Renal cortical epithelial cell (primary cell): Measurements from ENCODE around the gene CFDP1. TPM values are rescaled to one million over a fixed set of nuclear protein-coding genes. Genes with fewer than 3 reads are reported as not detected.

ENCODE experiments used
- DNase-seq: peaks from one replicate; pipeline ENCODE4 v3.0.0-alpha.2; 2011; ENCODE audit warnings: low read depth
- total RNA-seq: library from RNA; depleted of rRNA; stranded (reverse); fragments of >200 nt; gene quantifications from 2 replicates; pipeline ENCODE4 v1.2.3, GENCODE V29; 2014

The CFDP1 gene
- total RNA-seq, 1 donor from 2014 or later: 96.2 TPM

GRCh38 chr16:75406943-75407342, 26.4 kb downstream of the CFDP1 start:
- no peak for DNase-seq

DNA sequence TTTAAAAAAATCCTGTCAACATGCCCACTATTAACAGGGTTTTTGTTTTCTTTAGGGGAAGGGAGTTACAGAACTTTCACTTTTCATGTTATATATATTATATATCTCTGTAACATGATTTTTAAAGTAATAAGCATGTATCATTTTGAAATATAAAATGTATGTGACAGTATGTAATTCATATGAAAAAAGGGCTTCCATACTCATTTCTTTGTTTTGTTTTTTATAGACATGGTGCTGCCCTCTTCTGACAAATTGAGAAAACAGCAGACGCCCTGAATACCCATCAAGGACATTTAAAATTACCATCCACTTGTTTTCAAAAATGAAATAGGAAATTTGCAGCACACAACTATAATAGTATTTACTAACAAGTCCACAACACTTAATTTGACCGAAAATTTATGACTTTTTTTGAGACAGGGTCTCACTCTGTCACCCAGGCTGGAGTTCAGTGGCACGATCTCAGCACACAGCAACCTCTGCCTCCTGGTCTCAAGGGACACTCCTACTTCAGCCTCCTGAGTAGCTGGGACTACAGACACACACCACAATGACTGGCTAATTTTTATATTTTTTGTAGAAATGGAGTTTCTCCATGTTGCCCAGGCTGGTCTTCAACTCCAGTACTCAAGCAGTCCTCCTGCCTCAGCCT, 30.4 kb downstream of the CFDP1 start:
- DNase-seq: peak; percentile 52

DNA sequence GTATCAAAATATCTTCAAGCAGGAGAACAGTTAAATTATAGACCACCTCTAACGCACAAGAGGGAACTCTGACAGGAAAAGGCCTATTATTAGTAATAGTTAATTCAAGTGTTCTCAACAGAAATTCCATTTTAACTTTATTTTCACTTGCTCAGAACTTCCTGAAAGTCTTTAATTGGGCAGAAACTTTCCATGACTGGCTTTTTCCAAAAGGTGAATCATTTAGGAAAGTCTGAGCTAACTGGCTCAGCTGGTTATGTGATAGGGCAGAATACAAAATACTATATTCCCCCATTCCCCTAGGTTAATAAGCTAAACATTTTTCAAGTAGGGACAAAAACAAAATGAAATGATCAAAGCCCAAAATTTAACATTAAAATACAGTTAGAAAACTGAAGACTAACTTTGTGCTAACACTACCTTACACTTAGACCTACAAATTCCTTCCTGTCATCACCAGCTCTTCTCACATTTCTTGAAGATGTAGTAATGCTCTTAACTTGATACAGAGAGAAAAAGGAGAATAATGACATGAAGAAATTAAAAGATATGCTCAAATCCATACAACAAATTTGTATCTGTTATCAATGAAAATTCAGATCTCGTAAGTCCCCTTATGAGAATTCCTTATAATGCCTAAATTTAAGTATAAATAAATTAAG, 31.0 kb downstream of the CFDP1 start:
- DNase-seq: peak; percentile 74

- DNase-seq: no peak
These were observed 31.6 kb downstream of the CFDP1 start for GRCh38 chr16:75401691-75402090.

- no peak for DNase-seq
These were observed 35.0 kb downstream of the CFDP1 start for GRCh38 chr16:75398333-75398732.

DNA sequence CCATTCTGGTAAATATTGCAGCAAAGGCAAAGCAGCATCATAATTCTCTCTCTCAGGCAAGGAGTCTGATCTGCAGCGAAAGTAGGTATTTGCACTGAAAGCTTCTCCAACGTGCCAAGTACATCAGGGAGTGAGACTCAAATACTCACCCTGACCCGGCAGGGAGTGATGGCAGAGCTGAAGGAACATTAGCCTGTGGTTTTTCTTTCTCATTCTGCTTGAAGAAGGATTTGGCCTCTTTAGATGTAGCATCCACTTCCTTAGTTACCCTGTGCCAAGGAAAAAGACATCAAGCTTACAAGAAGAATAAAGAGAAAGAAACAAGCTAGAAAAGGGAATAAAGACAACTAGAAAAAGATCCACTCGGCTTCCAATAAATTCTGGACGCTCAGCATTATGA, 38.4 kb downstream of the CFDP1 start:
- no peak for DNase-seq

DNA sequence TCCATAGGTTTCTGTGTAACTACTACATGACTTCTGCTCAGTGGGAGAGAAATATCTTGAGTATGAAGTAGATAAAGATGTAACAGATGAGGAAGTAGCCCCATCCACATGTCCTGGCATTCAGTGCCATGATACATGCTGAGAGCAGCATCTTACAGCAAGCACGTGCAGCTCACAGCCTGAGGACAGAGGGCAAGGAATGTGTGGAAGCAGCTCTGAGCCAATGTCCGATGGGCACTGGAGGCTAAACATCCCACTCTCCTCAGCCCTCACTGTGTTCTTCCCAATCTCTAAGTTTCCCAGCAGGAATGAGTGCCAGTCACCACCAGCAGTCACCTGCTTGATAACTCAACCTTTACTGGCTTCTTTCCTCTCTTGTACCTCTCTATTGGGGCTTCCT, 40.4 kb downstream of the CFDP1 start:
- DNase-seq: no peak

DNA sequence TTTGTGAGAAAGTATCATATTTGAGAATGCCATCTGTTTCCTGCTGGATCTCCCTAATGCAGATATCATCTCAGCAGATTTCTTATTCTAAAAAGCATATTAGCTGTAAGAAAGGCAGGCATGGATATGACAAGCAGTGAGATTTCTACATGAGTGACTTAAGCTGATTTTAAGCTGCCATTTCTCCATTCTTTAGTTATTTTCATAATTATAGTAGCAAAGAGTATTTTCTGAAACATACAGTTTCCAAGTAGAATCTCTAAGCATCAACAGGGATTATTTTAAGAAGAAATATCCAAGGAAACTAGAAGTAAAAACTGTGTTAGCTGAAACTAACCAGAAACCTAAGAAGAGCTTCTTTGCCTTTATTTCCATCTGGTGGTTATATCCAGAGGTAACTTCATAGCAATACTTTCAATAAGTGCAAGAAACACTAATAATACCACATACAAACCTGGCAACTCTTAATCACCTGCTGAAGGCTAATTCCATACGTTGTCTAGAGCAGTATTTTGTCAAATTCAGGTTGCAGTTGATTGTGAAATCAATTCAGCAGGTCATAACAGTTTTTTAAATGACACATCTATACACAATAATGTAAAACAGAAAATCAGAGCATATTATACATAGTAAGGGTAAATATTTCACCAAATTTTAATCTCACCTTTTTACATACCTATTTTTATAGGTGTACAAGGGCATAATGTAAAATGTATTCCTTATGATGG, 42.2 kb downstream of the CFDP1 start:
- no peak for DNase-seq

- no peak for DNase-seq
These were observed 44.1 kb downstream of the CFDP1 start for GRCh38 chr16:75389096-75389690.

- DNase-seq: no peak
These were observed 45.4 kb downstream of the CFDP1 start for GRCh38 chr16:75387951-75388350.

- DNase-seq: peak; percentile 88
These were observed 47.7 kb downstream of the CFDP1 start for GRCh38 chr16:75385507-75386152.

DNA sequence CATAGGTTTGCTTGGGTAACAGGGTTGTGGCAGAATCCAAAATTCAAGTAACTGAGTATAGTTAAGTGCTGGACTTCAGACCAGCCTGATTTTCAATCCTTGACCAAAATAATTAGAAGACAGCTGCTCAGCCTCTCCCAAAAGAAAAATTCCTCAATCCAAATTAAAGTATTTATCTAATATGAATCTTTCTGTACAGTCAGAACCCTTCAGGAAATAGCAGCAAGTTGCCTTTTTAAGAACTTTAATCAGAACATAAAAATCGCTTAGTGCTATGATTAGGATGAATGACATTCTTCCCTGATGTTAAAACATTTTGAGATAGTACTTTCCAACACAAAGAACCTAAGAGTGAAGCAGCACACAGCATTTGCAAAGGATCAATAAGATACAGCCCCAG, 50.2 kb downstream of the CFDP1 start:
- DNase-seq: no peak

- no peak for DNase-seq
These were observed 50.7 kb downstream of the CFDP1 start for GRCh38 chr16:75382611-75383010.

- DNase-seq: no peak
These were observed 52.4 kb downstream of the CFDP1 start for GRCh38 chr16:75380870-75381269.

GRCh38 chr16:75379911-75380847, 53.1 kb downstream of the CFDP1 start:
- no peak for DNase-seq

DNA sequence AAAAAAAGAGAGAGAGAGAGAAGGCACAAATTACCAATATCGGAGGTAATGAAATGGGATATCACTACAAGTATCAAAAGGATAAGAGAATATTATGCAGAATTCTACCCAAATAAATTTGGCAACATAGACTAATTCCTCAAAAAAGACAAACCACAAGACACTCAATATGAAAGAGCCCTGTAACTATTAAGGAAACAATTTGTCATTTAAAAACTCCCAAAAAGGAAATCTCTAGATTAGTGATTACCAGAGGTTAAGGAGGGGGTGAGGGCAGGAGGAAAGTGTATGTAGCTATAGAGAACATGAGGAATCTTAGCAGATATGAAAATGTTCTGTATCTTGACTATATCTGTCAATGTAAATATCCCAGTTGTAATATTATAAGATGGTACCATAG, 54.0 kb downstream of the CFDP1 start:
- DNase-seq: no peak

DNA sequence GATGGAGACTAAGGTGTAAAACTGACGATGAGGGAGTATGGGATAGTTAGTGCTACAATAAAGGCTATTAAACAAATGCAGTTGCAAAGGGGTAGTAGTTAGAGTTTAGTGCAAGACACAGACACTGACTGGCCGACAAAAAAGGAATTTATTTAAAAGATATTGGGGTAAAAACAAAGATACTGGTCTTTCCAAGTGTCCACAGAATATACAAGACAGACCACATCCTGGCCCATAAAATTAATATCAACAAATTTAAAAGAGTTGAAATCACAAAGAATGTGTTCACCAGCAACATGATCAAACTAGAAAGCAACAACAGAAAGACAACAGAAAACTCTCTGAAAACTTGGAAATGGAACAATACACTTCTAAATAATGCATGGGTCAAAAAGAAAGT, 54.7 kb downstream of the CFDP1 start:
- DNase-seq: no peak

- peak; percentile 100 for DNase-seq
These were observed 55.4 kb downstream of the CFDP1 start for GRCh38 chr16:75377729-75378386.

- DNase-seq: peak; percentile 54
These were observed 56.7 kb downstream of the CFDP1 start for GRCh38 chr16:75376475-75377161.

- no peak for DNase-seq
These were observed 58.9 kb downstream of the CFDP1 start for GRCh38 chr16:75374388-75374787.
